ENCODE results near the gene MUS81. TPM values are rescaled to one million over a fixed set of nuclear protein-coding genes. Genes with fewer than 3 reads are reported as not detected.

MUS81 gene
- total and polyA plus RNA-seq, 9 of the 15 experiments (the other 6 are each of a cell fraction or from before 2014, with no cell fraction given) = 13.4 to 118 (median 53.7) TPM

DNA sequence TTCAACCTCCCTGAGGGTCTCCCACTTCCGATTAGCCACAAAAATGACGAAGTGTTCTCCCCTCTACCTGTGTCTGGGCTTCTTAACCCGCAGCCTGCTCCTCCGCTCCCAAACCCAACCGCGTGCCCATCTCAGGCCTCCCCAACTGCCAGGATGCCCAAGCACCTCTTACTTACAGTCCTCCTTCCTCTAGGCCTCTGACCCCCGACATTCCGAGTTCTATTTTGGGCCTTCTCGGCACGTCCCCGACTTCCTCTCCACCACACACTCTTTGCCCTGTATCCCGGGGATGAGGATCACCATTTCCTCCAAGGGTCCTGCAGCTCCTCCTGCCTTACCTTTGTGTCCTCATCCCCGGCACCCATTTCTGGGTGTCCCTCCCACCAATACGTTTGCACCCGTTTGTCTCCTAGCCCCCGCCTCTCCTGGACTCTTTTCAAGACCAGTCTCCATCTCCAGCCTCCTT is 388 bp upstream of the MUS81 start (continued):
- TF ChIP-seq, protein P1, sequence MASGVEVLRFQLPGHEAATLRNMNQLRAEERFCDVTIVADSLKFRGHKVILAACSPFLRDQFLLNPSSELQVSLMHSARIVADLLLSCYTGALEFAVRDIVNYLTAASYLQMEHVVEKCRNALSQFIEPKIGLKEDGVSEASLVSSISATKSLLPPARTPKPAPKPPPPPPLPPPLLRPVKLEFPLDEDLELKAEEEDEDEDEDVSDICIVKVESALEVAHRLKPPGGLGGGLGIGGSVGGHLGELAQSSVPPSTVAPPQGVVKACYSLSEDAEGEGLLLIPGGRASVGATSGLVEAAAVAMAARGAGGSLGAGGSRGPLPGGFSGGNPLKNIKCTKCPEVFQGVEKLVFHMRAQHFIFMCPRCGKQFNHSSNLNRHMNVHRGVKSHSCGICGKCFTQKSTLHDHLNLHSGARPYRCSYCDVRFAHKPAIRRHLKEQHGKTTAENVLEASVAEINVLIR (CRISPR knock-in tag; IDR thresholded peaks at IDR 0.05) = no peak
- TF ChIP-seq MEF2D (tag; conservative IDR thresholded peaks at IDR 0.05; ENCODE audit: low read depth) (peak; percentile 55; the same call in 1 of the 2 replicates), NRF1 (conservative IDR thresholded peaks at IDR 0.05 in 1 of 2, IDR thresholded peaks at IDR 0.05 in 1 of 2) (no peak), OTX1 (CRISPR knock-in tag; IDR thresholded peaks at IDR 0.05) (peak; percentile 88), HIVEP1 (CRISPR knock-in tag; IDR thresholded peaks at IDR 0.05) (no peak), SIRT6 (IDR thresholded peaks at IDR 0.05; ENCODE audit: low read depth, low read length) (no peak), ZNF232 (CRISPR knock-in tag; IDR thresholded peaks at IDR 0.05) (no peak), ZNF764 (CRISPR knock-in tag; IDR thresholded peaks at IDR 0.05; ENCODE audit: low read depth) (no peak), POLR2G (IDR thresholded peaks at IDR 0.05; ENCODE audit: low read depth, low read length) (no peak), ZNF23 (CRISPR knock-in tag; IDR thresholded peaks at IDR 0.05) (no peak), NFRKB (IDR thresholded peaks at IDR 0.05; ENCODE audit: low read depth) (peak; percentile 94), POLR2B (IDR thresholded peaks at IDR 0.05; ENCODE audit: low read depth, partially characterized antibody) (peak; percentile 66), EP300 (IDR thresholded peaks at IDR 0.05; ENCODE audit: low read length) (no peak), SMARCA5 (IDR thresholded peaks at IDR 0.05) (peak; percentile 68; the same call in 1 of the 2 replicates), ZNF354B (CRISPR knock-in tag; IDR thresholded peaks at IDR 0.05) (no peak), RBM15 (IDR thresholded peaks at IDR 0.05; ENCODE audit: insufficient read depth, low read length) (no peak), BACH1 (tag; IDR thresholded peaks at IDR 0.05) (no peak), KLF10 (CRISPR knock-in tag; IDR thresholded peaks at IDR 0.05) (0 out of 2 replicates have a peak, but pooled peaks have one; percentile 37), ZFX (CRISPR knock-in tag; IDR thresholded peaks at IDR 0.05) (no peak), CBFB (CRISPR knock-in tag; IDR thresholded peaks at IDR 0.05) (no peak), NR2C2 (CRISPR knock-in tag; IDR thresholded peaks at IDR 0.05) (no peak), NR2C2 (tag; IDR thresholded peaks at IDR 0.05) (no peak)
- TF ChIP-seq, protein P2, sequence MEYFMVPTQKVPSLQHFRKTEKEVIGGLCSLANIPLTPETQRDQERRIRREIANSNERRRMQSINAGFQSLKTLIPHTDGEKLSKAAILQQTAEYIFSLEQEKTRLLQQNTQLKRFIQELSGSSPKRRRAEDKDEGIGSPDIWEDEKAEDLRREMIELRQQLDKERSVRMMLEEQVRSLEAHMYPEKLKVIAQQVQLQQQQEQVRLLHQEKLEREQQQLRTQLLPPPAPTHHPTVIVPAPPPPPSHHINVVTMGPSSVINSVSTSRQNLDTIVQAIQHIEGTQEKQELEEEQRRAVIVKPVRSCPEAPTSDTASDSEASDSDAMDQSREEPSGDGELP (CRISPR knock-in tag; IDR thresholded peaks at IDR 0.05; ENCODE audit: borderline replicate concordance) = no peak
- TF ChIP-seq, protein P3, sequence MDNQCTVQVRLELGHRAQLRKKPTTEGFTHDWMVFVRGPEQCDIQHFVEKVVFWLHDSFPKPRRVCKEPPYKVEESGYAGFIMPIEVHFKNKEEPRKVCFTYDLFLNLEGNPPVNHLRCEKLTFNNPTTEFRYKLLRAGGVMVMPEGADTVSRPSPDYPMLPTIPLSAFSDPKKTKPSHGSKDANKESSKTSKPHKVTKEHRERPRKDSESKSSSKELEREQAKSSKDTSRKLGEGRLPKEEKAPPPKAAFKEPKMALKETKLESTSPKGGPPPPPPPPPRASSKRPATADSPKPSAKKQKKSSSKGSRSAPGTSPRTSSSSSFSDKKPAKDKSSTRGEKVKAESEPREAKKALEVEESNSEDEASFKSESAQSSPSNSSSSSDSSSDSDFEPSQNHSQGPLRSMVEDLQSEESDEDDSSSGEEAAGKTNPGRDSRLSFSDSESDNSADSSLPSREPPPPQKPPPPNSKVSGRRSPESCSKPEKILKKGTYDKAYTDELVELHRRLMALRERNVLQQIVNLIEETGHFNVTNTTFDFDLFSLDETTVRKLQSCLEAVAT (IDR thresholded peaks at IDR 0.05) = peak; percentile 88 to 95
- TF ChIP-seq, protein P4, sequence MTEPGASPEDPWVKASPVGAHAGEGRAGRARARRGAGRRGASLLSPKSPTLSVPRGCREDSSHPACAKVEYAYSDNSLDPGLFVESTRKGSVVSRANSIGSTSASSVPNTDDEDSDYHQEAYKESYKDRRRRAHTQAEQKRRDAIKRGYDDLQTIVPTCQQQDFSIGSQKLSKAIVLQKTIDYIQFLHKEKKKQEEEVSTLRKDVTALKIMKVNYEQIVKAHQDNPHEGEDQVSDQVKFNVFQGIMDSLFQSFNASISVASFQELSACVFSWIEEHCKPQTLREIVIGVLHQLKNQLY (CRISPR knock-in tag; conservative IDR thresholded peaks at IDR 0.05) = 0 out of 4 replicates have a peak, but pooled peaks of 1 of the 2 experiments have one; percentile 59
- TF ChIP-seq, protein P5, sequence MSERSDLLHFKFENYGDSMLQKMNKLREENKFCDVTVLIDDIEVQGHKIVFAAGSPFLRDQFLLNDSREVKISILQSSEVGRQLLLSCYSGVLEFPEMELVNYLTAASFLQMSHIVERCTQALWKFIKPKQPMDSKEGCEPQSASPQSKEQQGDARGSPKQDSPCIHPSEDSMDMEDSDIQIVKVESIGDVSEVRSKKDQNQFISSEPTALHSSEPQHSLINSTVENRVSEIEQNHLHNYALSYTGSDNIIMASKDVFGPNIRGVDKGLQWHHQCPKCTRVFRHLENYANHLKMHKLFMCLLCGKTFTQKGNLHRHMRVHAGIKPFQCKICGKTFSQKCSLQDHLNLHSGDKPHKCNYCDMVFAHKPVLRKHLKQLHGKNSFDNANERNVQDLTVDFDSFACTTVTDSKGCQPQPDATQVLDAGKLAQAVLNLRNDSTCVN (CRISPR knock-in tag; IDR thresholded peaks at IDR 0.05) = peak; percentile 95
